ENCODE measurements around the gene NEK9.

Gene NEK9

GRCh38 chr14:75174066-75174465 is 47.2 kb upstream of the NEK9 start:
- Histone ChIP-seq H3K4me1 (ENCODE audit: control insufficient read depth in 2 of 2, insufficient read depth in 1 of 2, low read depth in 1 of 2, low read length in 2 of 2) (peaks cover 0 to 1% of the 10 kb centered on the region in 2 donors), H3K23ac (ENCODE audit: low read depth, low read length, poor library complexity) (no peak overlapping the region), H2BK12ac (ENCODE audit: low read length) (no peak overlapping the region), H3K27me3 (ENCODE audit: control insufficient read depth in 3 of 3, insufficient read depth in 3 of 3, low read depth in 1 of 3, low read length in 3 of 3) (peaks cover 0 to 2% (median 0%) of the 10 kb centered on the region in 3 experiments), H3K9ac (ENCODE audit: low read depth, low read length, poor library complexity) (no peak overlapping the region), H2BK15ac (ENCODE audit: low read length) (no peak overlapping the region), H3K4me2 (ENCODE audit: insufficient read depth, low read length, poor library complexity, severe bottlenecking) (no peak overlapping the region), H3K36me3 (replicated peaks in 1 of 2; ENCODE audit: control insufficient read depth in 2 of 2, insufficient read depth in 2 of 2, low read length in 2 of 2) (peaks cover 0 to 5% of the 10 kb centered on the region in 2 donors), H3K27ac (replicated peaks; ENCODE audit: low read length) (no peak overlapping the region), H2BK5ac (ENCODE audit: low read length) (no peak overlapping the region), H2AFZ (ENCODE audit: low read length) (no peak overlapping the region), H4K8ac (ENCODE audit: low read depth, low read length) (no peak overlapping the region), H3K4me3 (ENCODE audit: low read length in 2 of 2) (no peak overlapping the region), H3K4ac (ENCODE audit: low read length) (no peak overlapping the region), H3K9me3 (replicated peaks in 1 of 2; ENCODE audit: control insufficient read depth in 2 of 2, insufficient read depth in 1 of 2, low read depth in 1 of 2, low read length in 2 of 2) (no peaks in the 10 kb centered on the region), H3K14ac (ENCODE audit: low read length) (no peak overlapping the region), H2BK120ac (ENCODE audit: low read depth, low read length) (no peak overlapping the region), H3K79me1 (ENCODE audit: low read depth, low read length) (peaks cover 3% of the 10 kb centered on the region), H2AK5ac (ENCODE audit: low read depth, low read length) (no peak overlapping the region), H3K18ac (ENCODE audit: low read length) (no peak overlapping the region), H4K91ac (ENCODE audit: low read depth, low read length, poor library complexity) (no peak overlapping the region)
- no peak for DNase-seq (ENCODE audit: low spot score)
- WGBS, 2 donors (ENCODE audit: extremely low coverage in 2 of 2, insufficient read length in 2 of 2, insufficient replicate concordance in 1 of 2) = no CpG with 5 or more reads among the region's 2 CpGs

- Histone ChIP-seq H4K8ac (ENCODE audit: low read depth, low read length) (no peak overlapping the region), H3K14ac (ENCODE audit: low read length) (no peak overlapping the region), H3K9ac (ENCODE audit: low read depth, low read length, poor library complexity) (no peak overlapping the region), H3K27me3 (ENCODE audit: control insufficient read depth in 3 of 3, insufficient read depth in 3 of 3, low read depth in 1 of 3, low read length in 3 of 3) (no peaks in the 10 kb centered on the region), H3K4me1 (ENCODE audit: control insufficient read depth in 2 of 2, insufficient read depth in 1 of 2, low read depth in 1 of 2, low read length in 2 of 2) (peaks cover 0 to 1% of the 10 kb centered on the region in 2 donors), H2BK12ac (ENCODE audit: low read length) (no peak overlapping the region), H2BK5ac (ENCODE audit: low read length) (no peak overlapping the region), H3K4me2 (ENCODE audit: insufficient read depth, low read length, poor library complexity, severe bottlenecking) (no peak overlapping the region), H2AFZ (ENCODE audit: low read length) (no peak overlapping the region), H2BK120ac (ENCODE audit: low read depth, low read length) (no peak overlapping the region), H3K27ac (replicated peaks; ENCODE audit: low read length) (no peak overlapping the region), H3K18ac (ENCODE audit: low read length) (no peak overlapping the region), H4K91ac (ENCODE audit: low read depth, low read length, poor library complexity) (no peak overlapping the region), H3K4me3 (ENCODE audit: low read length in 2 of 2) (no peak overlapping the region), H3K4ac (ENCODE audit: low read length) (no peak overlapping the region), H3K36me3 (replicated peaks in 1 of 2; ENCODE audit: control insufficient read depth in 2 of 2, insufficient read depth in 2 of 2, low read length in 2 of 2) (peaks cover 0 to 5% of the 10 kb centered on the region in 2 donors), H3K9me3 (replicated peaks in 1 of 2; ENCODE audit: control insufficient read depth in 2 of 2, insufficient read depth in 1 of 2, low read depth in 1 of 2, low read length in 2 of 2) (no peaks in the 10 kb centered on the region), H3K79me1 (ENCODE audit: low read depth, low read length) (no peaks in the 10 kb centered on the region), H3K23ac (ENCODE audit: low read depth, low read length, poor library complexity) (no peak overlapping the region), H2BK15ac (ENCODE audit: low read length) (no peak overlapping the region), H2AK5ac (ENCODE audit: low read depth, low read length) (no peak overlapping the region)
- WGBS, 2 donors (ENCODE audit: extremely low coverage in 2 of 2, insufficient read length in 2 of 2, insufficient replicate concordance in 1 of 2) = no CpG with 5 or more reads among the region's 4 CpGs
- no peak for DNase-seq (ENCODE audit: low spot score)
These were observed 43.9 kb upstream of the NEK9 start for GRCh38 chr14:75170772-75171171.

DNA sequence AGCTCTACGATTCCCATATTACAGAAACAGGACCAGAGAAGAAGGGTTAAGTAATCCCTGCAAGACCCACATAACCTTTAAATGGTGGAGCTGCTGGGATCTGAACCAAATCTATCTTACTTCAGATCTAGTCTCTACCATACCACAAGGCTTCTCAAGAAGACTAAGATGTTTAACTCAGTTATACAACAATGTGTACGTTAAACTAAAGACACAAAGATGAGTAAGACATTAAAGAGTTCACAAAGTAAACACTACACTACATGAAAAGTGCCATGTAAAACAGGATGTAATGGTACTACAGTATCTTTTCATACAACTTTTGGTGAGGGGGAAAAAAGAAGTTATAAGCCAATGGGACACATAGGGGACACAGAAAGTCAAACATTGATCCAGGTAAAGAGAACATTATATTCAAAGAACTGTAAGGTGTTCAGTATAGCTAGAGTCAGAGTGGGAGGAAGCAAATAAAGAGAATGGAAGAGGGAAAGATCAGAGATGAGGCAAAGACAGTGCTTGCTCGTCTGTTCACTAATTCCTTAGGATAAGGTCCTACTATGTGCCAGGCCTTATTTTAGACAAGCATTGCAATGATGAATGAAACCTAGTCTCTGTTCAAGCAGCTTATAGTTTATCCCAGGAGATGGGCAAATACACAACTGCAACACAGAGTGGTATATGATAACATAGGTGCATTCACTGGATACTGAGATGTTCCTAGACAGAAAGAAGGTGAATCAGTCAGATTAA is 41.9 kb upstream of the NEK9 start:
- Histone ChIP-seq H4K8ac (ENCODE audit: low read depth, low read length) (no peak overlapping the region), H3K27ac (replicated peaks; ENCODE audit: low read length) (no peak overlapping the region), H3K36me3 (replicated peaks in 1 of 2; ENCODE audit: control insufficient read depth in 2 of 2, insufficient read depth in 2 of 2, low read length in 2 of 2) (peaks cover 0 to 5% of the 10 kb centered on the region in 2 donors), H2AFZ (ENCODE audit: low read length) (no peak overlapping the region), H3K4me3 (ENCODE audit: low read length in 2 of 2) (no peak overlapping the region), H3K23ac (ENCODE audit: low read depth, low read length, poor library complexity) (no peak overlapping the region), H3K9me3 (replicated peaks in 1 of 2; ENCODE audit: control insufficient read depth in 2 of 2, insufficient read depth in 1 of 2, low read depth in 1 of 2, low read length in 2 of 2) (no peaks in the 10 kb centered on the region), H3K9ac (ENCODE audit: low read depth, low read length, poor library complexity) (no peak overlapping the region), H2BK5ac (ENCODE audit: low read length) (no peak overlapping the region), H3K4me2 (ENCODE audit: insufficient read depth, low read length, poor library complexity, severe bottlenecking) (no peak overlapping the region), H2AK5ac (ENCODE audit: low read depth, low read length) (no peak overlapping the region), H3K79me1 (ENCODE audit: low read depth, low read length) (no peaks in the 10 kb centered on the region), H2BK15ac (ENCODE audit: low read length) (no peak overlapping the region), H3K18ac (ENCODE audit: low read length) (no peak overlapping the region), H2BK120ac (ENCODE audit: low read depth, low read length) (no peak overlapping the region), H3K4ac (ENCODE audit: low read length) (no peak overlapping the region), H3K27me3 (ENCODE audit: control insufficient read depth in 3 of 3, insufficient read depth in 3 of 3, low read depth in 1 of 3, low read length in 3 of 3) (no peaks in the 10 kb centered on the region), H3K14ac (ENCODE audit: low read length) (no peak overlapping the region), H4K91ac (ENCODE audit: low read depth, low read length, poor library complexity) (no peak overlapping the region), H3K4me1 (ENCODE audit: control insufficient read depth in 2 of 2, insufficient read depth in 1 of 2, low read depth in 1 of 2, low read length in 2 of 2) (peaks cover 0 to 1% of the 10 kb centered on the region in 2 donors), H2BK12ac (ENCODE audit: low read length) (no peak overlapping the region)
- WGBS, 2 donors (ENCODE audit: extremely low coverage in 2 of 2, insufficient read length in 2 of 2, insufficient replicate concordance in 1 of 2) = no CpG with 5 or more reads among the region's 3 CpGs
- DNase-seq (ENCODE audit: low spot score) = no peak

- H3K4me2 ChIP-seq (ENCODE audit: insufficient read depth, low read length, poor library complexity, severe bottlenecking) = no peak overlapping the region
These were observed 40.5 kb upstream of the NEK9 start for GRCh38 chr14:75167325-75167724.

More at GRCh38 chr14:75167325-75167724, 40.5 kb upstream of the NEK9 start:
- Histone ChIP-seq H4K8ac (ENCODE audit: low read depth, low read length) (no peak overlapping the region), H3K9me3 (replicated peaks in 1 of 2; ENCODE audit: control insufficient read depth in 2 of 2, insufficient read depth in 1 of 2, low read depth in 1 of 2, low read length in 2 of 2) (no peaks in the 10 kb centered on the region), H3K36me3 (replicated peaks in 1 of 2; ENCODE audit: control insufficient read depth in 2 of 2, insufficient read depth in 2 of 2, low read length in 2 of 2) (peaks cover 0 to 11% of the 10 kb centered on the region in 2 donors), H3K4ac (ENCODE audit: low read length) (no peak overlapping the region), H3K27me3 (ENCODE audit: control insufficient read depth in 3 of 3, insufficient read depth in 3 of 3, low read depth in 1 of 3, low read length in 3 of 3) (no peaks in the 10 kb centered on the region), H3K4me3 (ENCODE audit: low read length in 2 of 2) (no peak overlapping the region), H3K14ac (ENCODE audit: low read length) (no peak overlapping the region), H2BK12ac (ENCODE audit: low read length) (no peak overlapping the region), H4K91ac (ENCODE audit: low read depth, low read length, poor library complexity) (no peak overlapping the region), H3K4me1 (ENCODE audit: control insufficient read depth in 2 of 2, insufficient read depth in 1 of 2, low read depth in 1 of 2, low read length in 2 of 2) (peaks cover 0 to 1% of the 10 kb centered on the region in 2 donors), H3K23ac (ENCODE audit: low read depth, low read length, poor library complexity) (no peak overlapping the region), H2AK5ac (ENCODE audit: low read depth, low read length) (no peak overlapping the region), H2BK120ac (ENCODE audit: low read depth, low read length) (no peak overlapping the region), H3K9ac (ENCODE audit: low read depth, low read length, poor library complexity) (no peak overlapping the region), H3K27ac (replicated peaks; ENCODE audit: low read length) (no peak overlapping the region), H3K18ac (ENCODE audit: low read length) (no peak overlapping the region), H3K79me1 (ENCODE audit: low read depth, low read length) (no peaks in the 10 kb centered on the region), H2BK5ac (ENCODE audit: low read length) (no peak overlapping the region), H2AFZ (ENCODE audit: low read length) (no peak overlapping the region), H2BK15ac (ENCODE audit: low read length) (no peak overlapping the region)
- DNase-seq (ENCODE audit: low spot score) = no peak
- WGBS, 2 donors (ENCODE audit: extremely low coverage in 2 of 2, insufficient read length in 2 of 2, insufficient replicate concordance in 1 of 2) = no CpG with 5 or more reads among the region's 2 CpGs

All from neuronal stem cell (in vitro differentiated cells).